NCI-H128 (cell line): ENCODE measurements around the gene PTPN4.

Source experiments
- DNase-seq: peaks from one replicate; lab custom pipeline; 2025; ENCODE audit not compliant: unreplicated experiment; lab: John Stamatoyannopoulos, UW

PTPN4 gene

GRCh38 chr2:119853777-119854399 is 94.2 kb downstream of the PTPN4 start:
- DNase-seq, result no peak

- DNase-seq, result no peak
Observed at GRCh38 chr2:119856469-119856901, 96.8 kb downstream of the PTPN4 start.

DNA sequence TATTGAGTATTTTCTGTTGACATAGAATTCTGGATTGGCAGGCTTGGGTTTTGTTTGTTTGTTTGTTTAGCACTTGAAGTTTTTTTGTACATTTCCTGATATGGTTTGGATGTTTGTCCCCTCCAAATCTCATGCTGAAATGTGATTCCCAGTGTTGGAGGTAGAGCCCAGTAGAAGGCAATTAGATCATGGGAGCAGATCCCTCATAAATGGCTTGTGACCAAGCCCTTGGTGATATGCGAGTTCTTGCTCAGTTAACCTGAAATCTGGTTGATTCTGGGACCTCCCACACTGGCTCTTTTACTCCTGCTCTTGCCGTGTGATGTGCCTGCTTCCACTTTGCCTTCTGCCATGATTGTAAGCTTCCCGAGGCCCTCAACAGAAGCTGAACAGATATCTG is 98.0 kb downstream of the PTPN4 start:
- no peak for DNase-seq

- DNase-seq, result no peak
Observed at GRCh38 chr2:119859528-119859927, 99.8 kb downstream of the PTPN4 start.

DNA sequence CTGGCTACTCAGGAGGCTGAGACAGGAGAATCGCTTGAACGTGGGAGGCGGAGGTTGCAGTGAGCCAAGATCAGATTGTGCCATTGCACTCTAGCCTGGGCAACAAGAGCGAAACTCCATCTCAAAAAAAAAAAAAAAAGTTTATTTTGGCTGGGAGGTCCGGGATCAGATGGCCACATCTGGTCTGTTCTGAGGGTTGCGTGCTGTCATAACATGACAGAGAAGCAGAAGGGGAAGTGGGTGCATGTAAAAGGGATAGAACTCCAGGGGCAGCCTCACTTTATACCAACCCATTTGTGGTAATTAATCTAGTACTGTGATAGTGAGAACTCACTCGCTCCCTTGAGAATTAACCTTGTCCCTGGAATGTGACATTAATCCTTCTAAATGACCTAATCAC is 101.2 kb downstream of the PTPN4 start:
- no peak for DNase-seq

- no peak for DNase-seq
Observed at GRCh38 chr2:119862127-119862889, 102.6 kb downstream of the PTPN4 start.

- no peak for DNase-seq
Observed at GRCh38 chr2:119864318-119864717, 104.6 kb downstream of the PTPN4 start.

- DNase-seq, result no peak
Observed at GRCh38 chr2:119871725-119872124, 112.0 kb downstream of the PTPN4 start.

DNA sequence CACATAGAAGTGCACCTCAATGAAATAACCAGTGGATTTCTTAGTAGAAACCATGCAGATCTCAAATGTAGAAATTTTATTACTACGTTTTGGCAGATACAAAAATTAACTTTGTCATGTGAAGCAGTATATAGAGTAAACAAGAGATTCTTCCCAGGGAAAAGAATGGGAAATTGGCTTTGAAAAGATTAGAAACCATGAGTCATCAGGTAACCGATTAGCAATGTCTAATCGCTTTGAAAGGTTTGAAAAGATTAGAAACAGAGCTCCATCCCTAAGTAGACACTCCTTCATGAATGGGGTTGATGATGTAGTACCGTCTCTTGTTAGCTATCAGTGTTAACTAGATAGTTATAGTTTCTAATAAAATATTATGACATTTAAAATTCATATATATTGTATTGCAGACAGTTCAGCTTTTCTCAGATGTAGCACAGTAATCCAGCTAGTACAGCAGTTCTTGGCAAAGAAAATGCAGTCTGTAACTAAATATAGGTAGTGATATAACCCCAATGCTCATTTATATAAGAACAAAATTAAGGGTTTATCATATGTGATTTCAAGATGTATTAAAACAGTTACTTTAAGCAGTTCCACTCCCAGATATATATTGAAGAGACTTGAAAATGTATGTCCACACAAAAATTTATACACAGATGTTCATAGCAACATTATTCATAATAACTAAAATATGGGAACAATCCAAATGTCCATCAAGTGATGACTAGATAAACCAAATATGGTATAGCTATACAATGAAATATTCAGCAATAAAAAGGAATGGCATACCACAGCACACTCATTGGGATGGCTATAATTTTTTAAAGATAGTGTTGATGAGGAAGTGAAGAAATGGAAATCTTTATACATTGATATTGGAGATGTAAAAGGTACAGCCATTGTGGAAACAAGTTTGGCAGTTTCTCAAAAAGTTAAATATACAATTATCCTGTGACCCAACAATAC is 113.9 kb downstream of the PTPN4 start:
- DNase-seq, result no peak

DNA sequence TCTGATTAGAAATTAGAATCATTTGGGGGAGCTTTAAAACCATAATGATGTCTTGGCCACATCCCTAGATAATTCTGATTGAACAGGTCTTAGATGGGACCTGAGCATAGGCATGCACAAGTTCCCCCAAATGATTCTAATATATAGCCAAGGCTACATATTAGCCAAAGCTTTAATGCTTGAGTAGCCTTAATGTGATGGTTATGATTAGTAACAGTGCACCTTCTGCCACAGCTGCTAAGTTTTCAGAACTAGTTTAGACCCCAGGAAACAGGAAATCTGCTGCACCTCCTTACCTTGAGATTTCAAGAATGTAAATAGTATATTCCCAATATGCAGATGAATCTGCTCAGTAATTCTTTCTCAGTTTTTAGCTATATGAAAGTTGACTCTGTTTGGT is 119.8 kb downstream of the PTPN4 start:
- no peak for DNase-seq

- no peak for DNase-seq
Observed at GRCh38 chr2:119888680-119889079, 129.0 kb downstream of the PTPN4 start.

GRCh38 chr2:119897736-119898395 is 138.1 kb downstream of the PTPN4 start:
- no peak for DNase-seq

DNA sequence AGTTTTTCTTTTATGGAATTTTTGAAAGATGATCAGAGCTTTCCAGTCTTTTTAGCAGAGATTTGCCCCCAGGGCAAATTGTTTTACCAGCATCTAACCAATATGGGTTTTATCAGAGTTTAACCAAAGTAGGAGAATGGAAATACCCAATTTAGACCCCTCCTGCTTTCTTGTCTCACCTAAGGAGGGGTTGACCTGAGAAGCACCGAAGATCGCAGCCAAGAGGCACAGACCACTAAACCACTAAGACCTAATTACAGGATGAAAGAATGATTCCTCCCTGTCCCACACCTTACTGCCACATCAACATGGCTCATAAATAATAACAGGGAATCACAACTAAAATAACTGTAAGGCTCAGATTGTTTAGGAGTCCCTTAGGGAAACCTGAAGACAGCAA is 141.3 kb downstream of the PTPN4 start:
- DNase-seq, result no peak

DNA sequence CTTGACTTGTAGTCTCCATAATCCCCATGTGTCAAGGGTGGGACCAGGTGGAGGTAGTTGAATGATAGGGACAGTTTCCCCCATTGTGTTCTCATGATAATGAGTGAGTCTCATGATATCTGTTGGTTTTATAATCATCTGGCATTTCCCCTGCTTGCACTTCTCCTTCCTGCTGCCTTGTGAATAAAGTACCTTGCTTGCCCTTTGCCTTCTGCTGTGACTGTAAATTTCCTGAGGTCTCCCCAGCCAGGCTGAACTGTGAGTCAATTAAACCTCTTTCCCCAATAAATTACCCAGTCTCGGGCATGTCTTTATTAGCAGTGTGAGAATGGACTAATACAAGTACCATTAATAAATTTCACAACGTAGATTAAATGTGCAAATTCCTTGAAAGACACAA is 150.8 kb downstream of the PTPN4 start:
- no peak for DNase-seq

GRCh38 chr2:119914266-119914665 is 154.5 kb downstream of the PTPN4 start:
- no peak for DNase-seq

DNA sequence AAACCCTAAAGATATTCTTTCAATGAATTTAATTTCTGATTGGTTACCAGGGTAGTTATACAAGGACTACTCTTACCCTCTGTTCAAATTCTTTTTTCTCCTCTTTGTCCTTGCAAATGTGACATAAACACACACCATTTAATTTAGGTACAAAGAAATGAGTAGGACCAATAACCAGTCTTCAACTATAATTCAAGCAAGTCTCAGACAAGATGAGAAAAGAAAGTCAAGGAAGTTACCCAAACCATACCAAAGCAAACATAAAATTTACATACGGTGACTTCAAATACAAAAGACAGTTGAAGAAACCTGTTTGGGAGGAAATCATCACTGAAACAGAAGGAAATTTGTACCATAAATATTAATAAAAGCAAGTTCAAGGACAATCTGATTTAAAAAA is 162.1 kb downstream of the PTPN4 start:
- no peak for DNase-seq

DNA sequence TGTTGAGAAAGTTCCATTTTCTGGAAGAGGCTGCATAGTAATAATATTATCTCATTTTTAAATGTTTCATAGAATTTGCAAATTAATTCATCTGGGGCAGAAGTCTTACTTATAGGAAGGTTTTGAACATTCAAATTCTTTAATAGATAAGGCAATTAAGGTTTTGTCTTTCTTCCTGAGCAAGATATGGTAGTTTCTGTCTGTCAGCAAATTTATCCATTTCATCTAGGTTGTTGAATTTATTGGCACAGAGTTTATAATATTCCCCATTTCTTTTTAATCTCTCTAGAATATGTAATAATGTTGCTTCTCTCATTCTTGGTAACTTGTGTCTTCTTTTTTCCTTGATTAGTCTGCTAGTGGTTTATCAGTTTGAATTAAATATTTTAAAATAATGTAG is 163.0 kb downstream of the PTPN4 start:
- no peak for DNase-seq

- DNase-seq, result no peak
Observed at GRCh38 chr2:119929537-119929936, 169.8 kb downstream of the PTPN4 start.

DNA sequence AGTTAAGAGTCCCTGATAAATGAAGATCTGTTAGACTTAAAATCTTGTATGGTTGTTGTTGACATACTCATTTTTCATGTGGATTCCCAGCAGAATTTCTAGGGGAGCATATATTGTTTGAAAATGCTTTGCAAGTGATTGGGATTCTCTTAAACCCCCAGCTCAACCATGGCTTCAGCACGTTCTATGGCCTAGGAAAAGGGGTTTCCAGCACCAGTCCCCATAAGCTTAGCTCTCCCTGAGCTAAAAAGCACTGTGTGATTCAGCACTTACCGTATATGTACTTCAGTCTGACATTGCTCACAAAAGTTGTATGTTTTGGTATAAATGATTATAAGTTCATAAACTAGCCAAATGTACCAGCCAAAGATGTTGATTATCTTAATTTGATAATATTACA is 173.1 kb downstream of the PTPN4 start:
- no peak for DNase-seq

DNA sequence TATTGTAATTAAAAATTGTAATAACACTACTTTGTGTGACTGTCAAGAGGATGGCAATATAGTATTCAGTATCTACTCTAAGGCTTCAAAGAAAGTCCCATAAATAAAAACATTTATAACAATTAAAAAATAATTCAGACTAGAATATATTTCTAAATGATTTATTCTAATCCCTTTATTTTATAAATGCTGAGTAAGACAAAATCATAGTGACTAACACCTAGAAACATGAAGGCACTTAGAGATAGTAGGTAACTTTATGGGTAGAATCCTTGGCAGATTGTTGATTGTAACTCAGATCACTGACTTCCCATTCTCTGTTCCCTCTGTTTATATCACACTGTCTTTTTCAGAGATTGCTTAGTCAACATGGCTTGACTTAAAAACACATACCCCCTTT is 174.6 kb downstream of the PTPN4 start:
- no peak for DNase-seq

- no peak for DNase-seq
Observed at GRCh38 chr2:119937680-119938079, 178.0 kb downstream of the PTPN4 start.
